RKO (cell line): ENCODE results near the gene AIG1.
A peak's percentile ranks its signal among the peaks of the same experiment; 100 is the strongest.

Experiments
- DNase-seq: peaks from one replicate; pipeline ENCODE4 v3.0.0-alpha.2; 2016; ENCODE audit warnings: low spot score

AIG1 gene

DNA sequence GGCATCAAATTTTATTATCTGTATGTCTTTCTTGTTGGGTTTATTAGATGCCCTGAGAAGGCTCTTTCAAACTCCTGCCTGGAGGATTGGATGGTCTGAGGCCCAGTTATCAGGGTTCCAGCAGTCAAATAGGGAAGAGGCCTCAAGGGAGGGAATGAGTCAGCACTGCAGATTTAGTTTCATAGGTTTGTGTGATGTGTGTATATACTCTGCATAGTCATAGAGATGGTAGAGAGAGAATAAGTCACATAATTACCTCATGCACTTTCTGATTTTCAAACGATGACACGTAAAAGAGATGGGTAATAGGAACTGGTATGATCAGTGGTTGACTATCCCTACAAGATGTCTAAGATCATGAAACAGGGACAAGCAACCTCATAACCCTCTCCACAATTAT is 307.7 kb downstream of the AIG1 start:
- peak; percentile 69 for DNase-seq

DNA sequence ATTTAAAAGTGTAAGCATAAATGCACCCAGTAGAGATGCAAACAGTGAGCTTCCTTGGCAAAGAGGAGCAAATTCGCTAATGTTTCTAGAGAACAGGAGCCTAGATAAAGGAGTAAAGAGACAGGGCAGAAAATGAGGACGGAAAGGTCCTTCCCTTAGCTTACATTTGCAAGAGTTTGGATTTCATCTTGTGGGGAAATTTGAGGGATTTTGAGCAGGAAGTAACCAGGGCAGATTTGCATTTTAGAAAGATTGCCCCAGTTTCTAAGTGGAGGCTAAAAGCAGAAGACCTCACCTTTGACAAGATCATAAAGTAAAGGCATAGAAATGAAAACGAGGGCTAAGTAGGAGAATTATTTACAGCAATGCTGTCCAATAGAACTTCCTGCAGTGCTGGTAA is 309.3 kb downstream of the AIG1 start:
- no peak for DNase-seq

DNA sequence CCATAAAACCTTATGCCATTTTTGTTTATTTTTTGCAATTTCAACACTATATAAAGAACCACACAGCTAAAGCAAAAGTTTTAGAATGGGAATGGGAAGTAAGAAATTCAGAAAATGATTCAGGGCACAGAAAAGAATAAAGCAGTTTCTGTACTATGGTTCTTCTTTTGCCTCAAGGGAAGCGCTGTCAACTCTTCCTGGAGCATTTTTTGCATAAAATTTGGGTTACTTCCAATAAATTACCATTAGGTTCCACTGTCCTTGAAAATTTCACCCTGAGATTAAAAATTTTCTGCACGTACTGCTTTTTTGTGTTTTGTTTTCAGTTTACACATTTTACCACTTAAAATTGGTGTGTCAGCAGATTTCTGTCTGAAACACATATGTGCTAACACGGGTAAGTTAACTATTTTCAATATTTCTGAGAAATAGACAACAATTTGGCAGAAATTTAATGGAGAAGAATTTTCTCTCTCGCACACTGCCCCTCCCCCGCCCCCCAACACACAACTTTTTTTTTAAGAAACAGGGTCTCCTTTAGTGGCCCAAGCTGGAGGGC is 310.2 kb downstream of the AIG1 start:
- no peak for DNase-seq

DNA sequence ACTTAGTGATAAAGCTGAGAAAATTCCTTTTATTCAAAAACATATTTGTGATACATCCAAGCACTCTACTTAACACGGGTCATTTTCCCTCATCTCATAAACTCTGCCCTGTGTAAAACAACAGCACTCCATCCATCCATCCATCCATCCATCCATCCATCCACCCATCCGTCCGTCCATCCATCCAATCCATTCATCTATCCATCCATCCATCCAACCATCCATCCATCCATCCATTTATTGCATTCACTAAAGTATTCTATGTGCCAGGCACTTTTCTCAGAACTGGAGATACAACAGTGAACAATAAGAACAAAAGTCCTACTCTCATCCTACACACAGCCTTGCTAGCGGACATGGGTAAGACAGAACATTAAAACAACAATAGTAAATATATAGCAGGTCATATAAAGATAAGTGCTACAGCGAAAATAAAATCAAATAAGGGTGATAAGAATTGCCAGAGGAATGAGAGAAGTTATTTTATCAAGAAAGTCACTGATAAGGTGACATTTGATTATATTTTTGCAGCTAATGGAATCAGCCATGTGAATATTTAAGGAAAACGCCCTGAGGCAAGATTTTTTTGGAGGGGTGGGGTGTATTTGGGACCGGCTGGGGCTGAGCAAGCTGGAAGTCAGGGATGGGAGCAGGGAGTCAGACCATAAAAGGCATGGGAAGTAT is 311.7 kb downstream of the AIG1 start:
- no peak for DNase-seq

DNA sequence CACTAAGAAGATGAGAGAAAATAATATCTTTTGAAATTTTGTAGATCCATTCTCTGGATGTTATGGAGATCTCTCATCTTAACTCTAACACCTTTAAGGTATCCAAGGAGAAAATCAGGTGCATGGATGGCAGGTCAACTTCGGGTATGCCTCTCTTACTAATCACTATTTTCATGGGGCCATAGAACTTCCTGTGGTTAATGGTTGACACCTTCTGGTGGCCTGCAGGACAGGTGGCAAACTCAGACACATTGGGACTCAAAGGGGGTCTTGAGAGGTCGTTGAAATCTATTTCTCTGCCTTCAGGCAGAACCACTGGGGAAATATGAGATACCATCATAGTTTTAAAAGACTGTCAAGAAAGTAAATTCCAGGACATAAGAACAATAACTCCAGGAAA is 313.3 kb downstream of the AIG1 start:
- DNase-seq, result no peak

DNA sequence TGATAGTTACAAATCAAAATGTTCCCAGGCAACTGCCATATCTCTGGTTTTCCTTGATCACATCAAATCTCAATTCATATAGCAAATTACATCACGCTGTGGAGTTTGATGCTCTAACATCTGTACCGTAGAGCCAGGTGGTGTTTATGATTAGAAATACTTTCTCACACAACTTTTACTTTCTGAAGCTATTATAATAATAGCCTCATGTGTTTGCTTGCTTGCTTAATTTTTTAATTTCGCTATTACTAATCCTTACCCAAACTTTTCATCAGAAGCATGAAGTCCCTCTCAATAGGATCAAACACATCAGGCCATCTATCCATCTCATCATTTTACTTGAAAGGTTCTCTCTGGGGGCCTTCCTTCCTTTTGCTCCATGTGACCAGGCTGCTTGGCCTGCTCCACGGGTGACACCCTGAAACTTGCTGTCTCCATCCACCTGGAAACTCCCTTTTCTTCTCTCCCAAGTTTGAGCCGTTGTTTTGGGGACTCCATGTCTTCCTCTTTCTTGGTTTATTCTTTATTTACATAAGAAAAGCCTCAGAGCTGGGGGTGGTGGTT is 314.4 kb downstream of the AIG1 start:
- no peak for DNase-seq

DNA sequence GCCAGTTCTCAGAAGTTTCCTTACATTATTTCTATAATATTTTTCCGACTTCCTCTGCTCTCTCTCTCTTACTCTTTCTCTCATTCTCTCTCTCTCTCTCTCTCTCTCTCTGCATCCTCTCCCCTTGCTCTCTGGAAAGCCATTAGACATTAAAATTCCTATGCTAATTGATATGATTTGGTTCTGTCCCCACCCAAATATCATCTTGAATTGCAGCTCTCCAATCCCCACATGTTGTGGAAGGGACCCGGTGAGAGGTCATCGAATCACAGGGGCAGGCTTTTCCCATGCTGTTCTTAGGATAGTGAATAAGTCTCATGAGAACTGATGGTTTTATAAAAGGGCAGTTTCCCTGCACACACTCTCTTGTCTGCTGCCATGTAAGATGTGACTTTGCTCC is 315.7 kb downstream of the AIG1 start:
- no peak for DNase-seq

DNA sequence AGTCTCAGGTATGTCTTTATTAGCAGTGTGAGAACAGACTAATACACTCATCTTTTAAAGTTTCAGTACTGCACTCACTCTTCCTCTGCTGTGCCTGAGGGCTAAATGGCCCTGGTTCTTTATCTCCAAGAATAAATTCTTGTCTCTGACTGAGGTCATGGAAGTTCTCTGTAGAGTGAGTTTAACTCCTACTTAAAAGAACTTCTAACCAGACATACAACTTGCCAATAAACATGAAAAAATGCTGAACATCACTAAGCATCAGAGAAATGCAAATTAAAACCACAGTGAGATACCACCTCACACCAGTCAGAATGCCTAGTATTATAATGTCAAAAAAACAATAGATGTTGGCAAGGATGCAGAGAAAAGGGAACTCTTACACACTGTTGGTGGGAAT is 316.2 kb downstream of the AIG1 start:
- DNase-seq, result no peak

GRCh38 chr6:143385636-143386035 is 324.9 kb downstream of the AIG1 start:
- no peak for DNase-seq

DNA sequence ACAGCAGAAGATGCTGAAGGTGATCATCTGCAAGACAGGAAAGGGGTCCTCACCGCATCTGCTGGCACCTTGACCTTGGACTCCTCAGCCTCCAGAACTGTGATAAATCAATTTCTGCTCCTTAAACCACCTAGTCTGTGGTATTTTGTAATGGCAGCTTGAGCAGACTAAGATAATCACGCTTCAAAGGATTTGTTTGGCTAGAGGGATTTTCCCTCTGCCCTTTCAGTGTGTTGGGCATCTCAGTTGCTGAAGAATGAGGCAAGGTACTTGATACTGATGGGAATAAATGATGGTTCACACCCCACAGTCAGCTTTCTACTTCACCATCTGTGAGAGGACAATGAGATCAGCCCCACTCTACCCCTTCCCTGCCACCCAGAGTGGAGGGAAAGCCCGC is 329.6 kb downstream of the AIG1 start:
- no peak for DNase-seq
